ENCODE data around the gene HOXA7. TPM values are rescaled to one million over a fixed set of nuclear protein-coding genes. Genes with fewer than 3 reads are reported as not detected.
A peak's percentile ranks its signal among the peaks of the same experiment; 100 is the strongest.

The HOXA7 gene
- total and polyA plus RNA-seq, 2 donors (not counting 1 experiment from before 2014, with no cell fraction given) = 0.37 TPM; not detected in 1

GRCh38 chr7:27151341-27151930 lies 5.0 kb downstream of the HOXA7 start:
- Histone ChIP-seq H3K9ac (ENCODE audit: low read length) (peak overlapping the region; percentile 30), H4K20me1 (ENCODE audit: control insufficient read depth, insufficient read depth, low read length, poor library complexity, severe bottlenecking) (peaks cover 10% of the 10 kb centered on the region), H3K36me3 (replicated peaks in 1 of 2; ENCODE audit: control extremely low read depth in 1 of 2, control insufficient read depth in 1 of 2, extremely low read depth in 1 of 2, insufficient read depth in 2 of 2, low read length in 1 of 2) (no peaks in the 10 kb centered on the region), H3K4me1 (ENCODE audit: control insufficient read depth in 2 of 2, insufficient read depth in 2 of 2, low read length in 2 of 2) (peaks cover 66 to 76% of the 10 kb centered on the region in 2 donors), H3K4me3 (ENCODE audit: control extremely low read depth in 1 of 5, extremely low read depth in 1 of 5, insufficient read depth in 1 of 5, low read depth in 2 of 5, low read length in 4 of 5) (peak overlapping the region in 4 of 5 experiments; percentile 26 to 48 (median 36)), H2AFZ (ENCODE audit: insufficient read depth, low read depth, low read length, poor library complexity, severe bottlenecking) (no peak overlapping the region), H3K27ac (ENCODE audit: low read length in 2 of 2) (no peak overlapping the region), H3K27me3 (replicated peaks in 1 of 4; ENCODE audit: control extremely low read depth in 1 of 4, control insufficient read depth in 3 of 4, insufficient read depth in 4 of 4, low read length in 3 of 4) (peaks cover 0 to 99% (median 84%) of the 10 kb centered on the region in 4 experiments), H3K79me2 (ENCODE audit: control insufficient read depth, insufficient read depth, low read length) (no peaks in the 10 kb centered on the region), H3K9me3 (ENCODE audit: control extremely low read depth in 1 of 3, control insufficient read depth in 2 of 3, insufficient read depth in 1 of 3, low read length in 2 of 3) (peaks cover 0 to 88% (median 13%) of the 10 kb centered on the region in 3 donors), H3K4me2 (replicated peaks; ENCODE audit: low read depth, low read length, poor library complexity, severe bottlenecking) (peak overlapping the region; percentile 79)
- Mint-ChIP-seq H3K27me3 (peaks cover 70% of the 10 kb centered on the region), H3K4me1 (peaks cover 44% of the 10 kb centered on the region), H3K4me3 (peak overlapping the region; percentile 83), H3K27ac (peak overlapping the region; percentile 73), H3K9me3 (ENCODE audit: insufficient read depth) (no peaks in the 10 kb centered on the region)
- TF ChIP-seq EZH2 (IDR thresholded peaks at IDR 0.05; ENCODE audit: borderline replicate concordance, insufficient read depth, low read depth, low read length, poor library complexity, severe bottlenecking) = peak; percentile 21
- TF ChIP-seq, protein P1, sequence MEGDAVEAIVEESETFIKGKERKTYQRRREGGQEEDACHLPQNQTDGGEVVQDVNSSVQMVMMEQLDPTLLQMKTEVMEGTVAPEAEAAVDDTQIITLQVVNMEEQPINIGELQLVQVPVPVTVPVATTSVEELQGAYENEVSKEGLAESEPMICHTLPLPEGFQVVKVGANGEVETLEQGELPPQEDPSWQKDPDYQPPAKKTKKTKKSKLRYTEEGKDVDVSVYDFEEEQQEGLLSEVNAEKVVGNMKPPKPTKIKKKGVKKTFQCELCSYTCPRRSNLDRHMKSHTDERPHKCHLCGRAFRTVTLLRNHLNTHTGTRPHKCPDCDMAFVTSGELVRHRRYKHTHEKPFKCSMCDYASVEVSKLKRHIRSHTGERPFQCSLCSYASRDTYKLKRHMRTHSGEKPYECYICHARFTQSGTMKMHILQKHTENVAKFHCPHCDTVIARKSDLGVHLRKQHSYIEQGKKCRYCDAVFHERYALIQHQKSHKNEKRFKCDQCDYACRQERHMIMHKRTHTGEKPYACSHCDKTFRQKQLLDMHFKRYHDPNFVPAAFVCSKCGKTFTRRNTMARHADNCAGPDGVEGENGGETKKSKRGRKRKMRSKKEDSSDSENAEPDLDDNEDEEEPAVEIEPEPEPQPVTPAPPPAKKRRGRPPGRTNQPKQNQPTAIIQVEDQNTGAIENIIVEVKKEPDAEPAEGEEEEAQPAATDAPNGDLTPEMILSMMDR (IDR thresholded peaks at IDR 0.05) = no peak
- intact Hi-C loops (cut with micrococcal nuclease) = loop anchor here (1.0 to 5.0 kb wide), 3 partner anchors 36 to 769 kb away; partner anchors contain the start of gene HOXA11
- ATAC-seq (ENCODE audit: low read depth) (no peak), DNase-seq (no peak)
- ChIA-PET CTCF (interaction anchor here (0.9 to 6.9 kb wide), 13 partner anchors 11 to 1299 kb away, joined by 3 to 52 read pairs (median 3); no protein-coding TSS in a partner anchor), POLR2A (interaction anchor here (0.5 to 1.0 kb wide), 2 partner anchors 22 to 956 kb away, joined by 3 read pairs; no protein-coding TSS in a partner anchor)
- WGBS (ENCODE audit: insufficient coverage) = under 1% methylated on average over 22 of the region's 27 CpGs

Measured in B cell (primary cell).